ENCODE measurements around the gene DCTN4. TPM values are rescaled to one million over a fixed set of nuclear protein-coding genes. Genes with fewer than 3 reads are reported as not detected.

Gene DCTN4
- total RNA-seq, 1 experiment from 2014 or later, result 48.5 TPM

- Histone ChIP-seq H3K27ac (ENCODE audit: insufficient read length, low read depth, low read length) (no peak overlapping the region), H2BK120ac (ENCODE audit: low read depth, low read length, poor library complexity, severe bottlenecking) (no peak overlapping the region), H3K27me3 (ENCODE audit: insufficient read depth, low read length) (no peaks in the 10 kb centered on the region), H3K4me1 (ENCODE audit: insufficient read depth, low read length) (no peaks in the 10 kb centered on the region), H3K4me2 (ENCODE audit: insufficient read depth, insufficient read length, low read length) (no peak overlapping the region), H3K79me2 (ENCODE audit: insufficient read depth, low read length) (no peaks in the 10 kb centered on the region), H4K8ac (replicated peaks; ENCODE audit: insufficient read length, low read depth, low read length) (no peak overlapping the region), H4K91ac (ENCODE audit: insufficient read length, low read depth, low read length) (no peak overlapping the region), H4K20me1 (ENCODE audit: control insufficient read depth, insufficient read depth, insufficient read length) (no peaks in the 10 kb centered on the region), H3K9me3 (ENCODE audit: control insufficient read depth, low read depth, low read length) (no peaks in the 10 kb centered on the region), H3K79me1 (ENCODE audit: insufficient read depth, low read depth, low read length, poor library complexity, severe bottlenecking) (no peaks in the 10 kb centered on the region), H3K4ac (ENCODE audit: low read depth, low read length) (no peak overlapping the region), H2BK5ac (ENCODE audit: insufficient read length, low read length) (no peak overlapping the region), H2AK5ac (ENCODE audit: insufficient read length, low read length) (no peak overlapping the region), H3K9ac (ENCODE audit: extremely low read depth, insufficient read length, low read length) (no peak overlapping the region), H3K23me2 (ENCODE audit: insufficient read length, low read depth, low read length, poor library complexity, severe bottlenecking) (peaks cover 7% of the 10 kb centered on the region), H3T11ph (ENCODE audit: low read length) (no peak overlapping the region), H2BK20ac (ENCODE audit: low read depth, low read length, poor library complexity, severe bottlenecking) (no peak overlapping the region), H3K14ac (ENCODE audit: insufficient read depth, low read length) (no peak overlapping the region), H2AFZ (ENCODE audit: low read length) (no peak overlapping the region), H2BK12ac (ENCODE audit: insufficient read length, low read depth, low read length) (no peak overlapping the region), H2BK15ac (ENCODE audit: low read depth, low read length) (no peak overlapping the region), H3K56ac (ENCODE audit: insufficient read length, low read depth, low read length) (no peak overlapping the region), H3K18ac (ENCODE audit: insufficient read length, low read depth, low read length) (no peak overlapping the region), H4K5ac (ENCODE audit: insufficient read length, low read depth, low read length) (no peak overlapping the region), H3K23ac (ENCODE audit: insufficient read length, low read depth, low read length) (no peak overlapping the region)
- peaks cover 16 to 17% of the 10 kb centered on the region in 2 experiments for H3K4me1 Mint-ChIP-seq
- no peak overlapping the region for H3K4me3 Mint-ChIP-seq
- peaks cover 0 to 7% (median 2%) of the 10 kb centered on the region in 3 experiments; a peak in 3 of 7 replicates for H3K36me3 Mint-ChIP-seq (ENCODE audit: insufficient read depth in 1 of 3, low read depth in 3 of 3)
- no peak for TF ChIP-seq CTCF (conservative IDR thresholded peaks at IDR 0.05)
- DNase-seq, result no peak
- no peaks in the 10 kb centered on the region for H3K27me3 Mint-ChIP-seq (ENCODE audit: low read depth)
- H3K27ac Mint-ChIP-seq, result no peak overlapping the region
- H3K9me3 Mint-ChIP-seq, result no peaks in the 10 kb centered on the region
- no CpG with 5 or more reads among the region's 9 CpGs for WGBS (ENCODE audit: extremely low coverage, insufficient read length, low lambda C conversion rate)
Observed at GRCh38 chr5:150676578-150676977, 82.2 kb downstream of the DCTN4 start.

Measured in H9 (cell line).